HG02885 (cell line): ENCODE measurements around the gene SPAG7.
A peak's percentile ranks its signal among the peaks of the same experiment; 100 is the strongest.

Experiments
- ATAC-seq: cut with Tn5 transposase; IDR thresholded peaks from one replicate; pipeline ENCODE4 v1.9.1; 2021; ENCODE audit warnings: mild to moderate bottlenecking; ENCODE audit not compliant: unreplicated experiment, poor library complexity

The SPAG7 gene

GRCh38 chr17:4950746-4951204, 16.8 kb downstream of the SPAG7 start, which contains the start of gene ENO3:
ENO3 (plus strand) TSS chr17:4951119; CDS start chr17:4951830, 711 bp downstream.
- ATAC-seq, result no peak

GRCh38 chr17:4950075-4950745, 17.4 kb downstream of the SPAG7 start:
- ATAC-seq, result no peak

GRCh38 chr17:4949321-4950074, 18.1 kb downstream of the SPAG7 start:
- ATAC-seq, result peak; percentile 30

- peak; percentile 44 for ATAC-seq
These were observed 18.7 kb downstream of the SPAG7 start for GRCh38 chr17:4948931-4949320.

- peak; percentile 27 for ATAC-seq
These were observed 19.3 kb downstream of the SPAG7 start, which contains the start of gene PFN1 for GRCh38 chr17:4948166-4948930. PFN1 (minus strand) TSS chr17:4948530; CDS start chr17:4948394, 136 bp downstream.

GRCh38 chr17:4947411-4948165, 20.0 kb downstream of the SPAG7 start:
- ATAC-seq, result peak; percentile 13

- no peak for ATAC-seq
These were observed 20.6 kb downstream of the SPAG7 start for GRCh38 chr17:4947010-4947410.

GRCh38 chr17:4946312-4946976, 21.2 kb downstream of the SPAG7 start:
- no peak for ATAC-seq

- no peak for ATAC-seq
These were observed 21.7 kb downstream of the SPAG7 start for GRCh38 chr17:4945944-4946280.

- ATAC-seq, result peak; percentile 21
These were observed 22.3 kb downstream of the SPAG7 start for GRCh38 chr17:4945176-4945943.

- no peak for ATAC-seq
These were observed 23.0 kb downstream of the SPAG7 start for GRCh38 chr17:4944554-4945175.

- ATAC-seq, result no peak
These were observed 23.5 kb downstream of the SPAG7 start for GRCh38 chr17:4944163-4944553.

- no peak for ATAC-seq
These were observed 24.7 kb downstream of the SPAG7 start for GRCh38 chr17:4942760-4943508.

- ATAC-seq, result no peak
These were observed 26.4 kb downstream of the SPAG7 start for GRCh38 chr17:4941319-4941610.

GRCh38 chr17:4940555-4941318, 26.9 kb downstream of the SPAG7 start:
- no peak for ATAC-seq

- ATAC-seq, result peak; percentile 81
These were observed 27.6 kb downstream of the SPAG7 start, which contains the start of the genes RNF167 and SLC25A11 for GRCh38 chr17:4939796-4940554. RNF167 (plus strand) TSS chr17:4940268; CDS start chr17:4940910, 642 bp downstream. SLC25A11 (minus strand) TSS chr17:4940046; CDS start chr17:4939910, 136 bp downstream.

GRCh38 chr17:4939546-4939795, 28.1 kb downstream of the SPAG7 start:
- ATAC-seq, result peak; percentile 6
